Lung (tissue), 12 donors: ENCODE measurements around the gene STOML1. TPM values are rescaled to one million over a fixed set of nuclear protein-coding genes. Genes with fewer than 3 reads are reported as not detected.

Experiments used
- ATAC-seq: fragments of 200-7000 bp; cut with Tn5 transposase; one replicate; pipeline ENCODE4 v1.9.1; 2020; ENCODE audit warnings: moderate number of reproducible peaks; ENCODE audit not compliant: insufficient read depth, low FRiP score
- DNase-seq, 3 donors: peaks; one replicate each; pipeline ENCODE4 v3.0.0-alpha.2; 2013 to 2017
- H3K27ac ChIP-seq, 2 donors: one replicate each; pipeline ENCODE4 v1.5.1; 2013; ENCODE audit warnings: mild to moderate bottlenecking in 2 of 2, moderate library complexity in 2 of 2, control low read depth in 1 of 2, inconsistent platforms in 1 of 2, low read depth in 1 of 2, low read length in 1 of 2
- H3K27me3 ChIP-seq, 3 donors: one replicate each; pipeline ENCODE4 v1.5.1; 2013; ENCODE audit warnings: low read length in 2 of 3; ENCODE audit not compliant: control insufficient read depth in 3 of 3, insufficient read depth in 3 of 3
- H3K36me3 ChIP-seq, 4 donors: one replicate each; pipeline ENCODE4 v1.5.1; 2013; ENCODE audit warnings: low read length in 4 of 4, mild to moderate bottlenecking in 1 of 4, moderate library complexity in 1 of 4; ENCODE audit not compliant: control insufficient read depth in 4 of 4, insufficient read depth in 4 of 4
- H3K4me1 ChIP-seq, 5 donors: one replicate each; pipeline ENCODE4 v1.5.1; 2013; ENCODE audit warnings: low read length in 5 of 5, mild to moderate bottlenecking in 2 of 5, moderate library complexity in 1 of 5; ENCODE audit not compliant: control insufficient read depth in 5 of 5, insufficient read depth in 5 of 5
- H3K4me3 ChIP-seq: one replicate; pipeline ENCODE4 v1.5.1; 2013; ENCODE audit warnings: mild to moderate bottlenecking, control low read depth, moderate library complexity
- H3K9ac ChIP-seq, 2 donors: one replicate each; pipeline ENCODE4 v1.5.1; 2013; ENCODE audit warnings: low read length in 2 of 2, control low read depth in 1 of 2; ENCODE audit not compliant: insufficient read depth in 1 of 2
- H3K9me3 ChIP-seq, 4 donors: one replicate each; pipeline ENCODE4 v1.5.1; 2013; ENCODE audit warnings: low read length in 3 of 4, mild to moderate bottlenecking in 1 of 4, moderate library complexity in 1 of 4; ENCODE audit not compliant: control insufficient read depth in 4 of 4, insufficient read depth in 3 of 4
- WGBS, 2 donors: extraction: QIAGEN DNeasy Blood & Tissue Kit; methylation state at CpG; one replicate each; pipeline ENCODE4 v1.1.7; 2013; 5-methylcytosine and 5-hydroxymethylcytosine counted together
- polyA plus RNA-seq, 2 donors: library from polyadenylated mRNA; stranded (reverse); fragments of 200-250 nt; gene quantifications; one replicate each; pipeline ENCODE4 v1.2.1, GENCODE V29; 2013
- total RNA-seq, 2 donors: library from RNA; depleted of rRNA in 1 of 2; stranded (reverse); fragments of >200 nt in 1 of 2; gene quantifications; one replicate each; pipeline ENCODE4 v1.2.1, GENCODE V29; 2014 to 2021
- TF ChIP-seq, protein P1 (sequence below): IDR thresholded peaks from 2 replicates; pipeline ENCODE4 v1.5.1; 2012; ENCODE audit warnings: mild to moderate bottlenecking; ENCODE audit errors: control extremely low read depth, extremely low read depth
- donor health status: control.
- donor health status: control.
- donor health status: Bipolar disorder and iron deficiency.
- donor health status: healthy.
- donor health status: DM: yes; HTN: yes; CAD: no.

Gene STOML1
- total and polyA plus RNA-seq, 4 donors = 10.3 to 35.4 (median 26.9) TPM

GRCh38 chr15:73986055-73986775 lies 5.9 kb downstream of the STOML1 start:
- WGBS, 2 donors = 47 to 48% methylated on average over 7 of the region's 7 CpGs
- Histone ChIP-seq H3K9me3 (no peaks in the 10 kb centered on the region), H3K9ac (no peak overlapping the region), H3K4me3 (no peak overlapping the region), H3K36me3 (peaks cover 0 to 4% (median 0%) of the 10 kb centered on the region in 4 donors), H3K4me1 (peaks cover 24 to 63% (median 35%) of the 10 kb centered on the region in 5 donors), H3K27me3 (no peaks in the 10 kb centered on the region), H3K27ac (peak overlapping the region in 1 of 2 donors; percentile 78)
- no peak for DNase-seq
- TF ChIP-seq, protein P1, sequence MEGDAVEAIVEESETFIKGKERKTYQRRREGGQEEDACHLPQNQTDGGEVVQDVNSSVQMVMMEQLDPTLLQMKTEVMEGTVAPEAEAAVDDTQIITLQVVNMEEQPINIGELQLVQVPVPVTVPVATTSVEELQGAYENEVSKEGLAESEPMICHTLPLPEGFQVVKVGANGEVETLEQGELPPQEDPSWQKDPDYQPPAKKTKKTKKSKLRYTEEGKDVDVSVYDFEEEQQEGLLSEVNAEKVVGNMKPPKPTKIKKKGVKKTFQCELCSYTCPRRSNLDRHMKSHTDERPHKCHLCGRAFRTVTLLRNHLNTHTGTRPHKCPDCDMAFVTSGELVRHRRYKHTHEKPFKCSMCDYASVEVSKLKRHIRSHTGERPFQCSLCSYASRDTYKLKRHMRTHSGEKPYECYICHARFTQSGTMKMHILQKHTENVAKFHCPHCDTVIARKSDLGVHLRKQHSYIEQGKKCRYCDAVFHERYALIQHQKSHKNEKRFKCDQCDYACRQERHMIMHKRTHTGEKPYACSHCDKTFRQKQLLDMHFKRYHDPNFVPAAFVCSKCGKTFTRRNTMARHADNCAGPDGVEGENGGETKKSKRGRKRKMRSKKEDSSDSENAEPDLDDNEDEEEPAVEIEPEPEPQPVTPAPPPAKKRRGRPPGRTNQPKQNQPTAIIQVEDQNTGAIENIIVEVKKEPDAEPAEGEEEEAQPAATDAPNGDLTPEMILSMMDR = no peak
- ATAC-seq = no peak

- DNase-seq = no peak
- TF ChIP-seq, protein P1 = no peak
- peak overlapping the region in 1 of 2 donors; percentile 8 for H3K27ac ChIP-seq
- no peak for ATAC-seq
- WGBS, 2 donors = 72 to 77% methylated on average over 13 of the region's 13 CpGs
- H3K27me3 ChIP-seq = no peaks in the 10 kb centered on the region
- H3K36me3 ChIP-seq = peaks cover 0 to 4% (median 0%) of the 10 kb centered on the region in 4 donors
- H3K4me3 ChIP-seq = no peak overlapping the region
- H3K9me3 ChIP-seq = no peaks in the 10 kb centered on the region
- no peak overlapping the region for H3K9ac ChIP-seq
- H3K4me1 ChIP-seq = peaks cover 20 to 57% (median 35%) of the 10 kb centered on the region in 5 donors
These were observed 6.8 kb downstream of the STOML1 start for GRCh38 chr15:73985101-73985873.

DNA sequence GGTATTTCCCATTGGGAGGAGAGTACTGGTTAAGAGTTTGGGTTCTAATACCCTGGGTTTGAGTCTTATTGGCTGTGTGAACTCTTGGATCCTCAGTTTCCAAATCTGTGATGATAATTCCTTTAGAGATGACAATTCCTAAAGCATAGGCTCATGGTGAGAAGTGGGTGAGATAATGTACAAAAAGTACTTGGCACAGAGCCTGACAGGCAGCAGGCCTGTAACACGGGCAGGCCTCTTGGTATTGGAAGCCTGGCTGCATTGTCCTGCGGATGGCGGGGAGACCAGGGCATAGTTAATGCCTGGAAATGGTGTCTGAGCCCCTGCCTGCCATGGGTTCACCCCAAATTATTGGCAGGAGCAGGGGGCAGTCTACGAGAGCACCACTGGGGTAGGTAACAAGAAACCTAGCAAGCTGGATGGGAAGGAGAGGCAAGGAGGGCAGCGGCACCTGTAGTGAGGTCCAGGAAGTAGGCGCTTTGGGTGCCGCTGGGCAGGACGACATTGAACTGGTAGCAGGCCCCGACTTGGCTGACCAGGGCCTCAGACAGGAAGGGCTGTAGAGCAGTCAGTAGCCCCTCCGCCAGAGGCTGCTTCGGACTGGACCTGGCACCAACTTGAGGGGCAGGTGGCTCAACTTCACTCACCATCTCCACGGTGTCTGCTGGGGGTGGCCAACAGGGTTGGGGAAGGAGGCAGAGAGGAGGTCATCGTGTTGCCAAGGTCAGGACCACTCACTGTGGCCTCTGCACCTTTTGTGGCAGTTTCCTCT lies 7.7 kb downstream of the STOML1 start:
- TF ChIP-seq, protein P1 = no peak
- Histone ChIP-seq H3K9me3 (no peaks in the 10 kb centered on the region), H3K36me3 (peaks cover 0 to 4% (median 0%) of the 10 kb centered on the region in 4 donors), H3K4me3 (no peak overlapping the region), H3K4me1 (peaks cover 20 to 51% (median 28%) of the 10 kb centered on the region in 5 donors), H3K27me3 (no peaks in the 10 kb centered on the region), H3K9ac (no peak overlapping the region), H3K27ac (peak overlapping the region; percentile 82 to 95)
- 66 to 71% methylated on average over 13 of the region's 13 CpGs for WGBS, 2 donors
- DNase-seq (no peak), ATAC-seq (no peak)
